Hematopoietic multipotent progenitor cell treated with erythropoietin and hydrocortisone succinate and interleukin-3 and kit ligand, for 17 days (in vitro differentiated cells): Measurements from ENCODE around the gene CAPZA3.
"Not testable (repeated sequence)": the region's sequence is repeated elsewhere in the genome, so short reads cannot be mapped to it uniquely, and the experiment has no call there.

Source experiments
- DNase-seq: peaks from one replicate; pipeline ENCODE4 v3.0.0-alpha.2; 2015; ENCODE audit warnings: low spot score

Gene CAPZA3

DNA sequence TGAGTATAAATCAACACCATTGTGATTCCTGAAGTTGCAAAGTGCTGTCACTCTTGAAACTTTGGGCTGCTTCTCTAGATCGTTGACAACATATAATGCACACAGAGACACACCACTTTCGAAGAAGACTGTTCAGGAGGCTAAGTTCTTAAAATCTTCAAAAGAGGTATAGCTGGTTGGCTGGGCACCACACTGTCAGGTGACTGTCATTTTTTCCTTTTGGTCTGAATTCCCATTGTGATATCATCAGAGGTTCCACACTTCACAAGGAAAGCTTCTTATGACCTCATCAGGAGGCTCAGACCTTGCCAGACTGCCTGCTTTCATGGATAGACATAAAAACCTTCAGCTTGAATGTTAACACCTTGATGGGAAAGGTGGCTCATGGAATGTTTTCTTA, at the start of gene CAPZA3, which contains the start of gene PLCZ1:
CAPZA3 (plus strand) TSS at position 301 of the 400 bp plus-strand sequence. CDS start 150 bp downstream, outside the sequence.
PLCZ1 (minus strand) TSS at position 194 of the 400 bp plus-strand sequence. CDS start 641 bp downstream, outside the sequence.
- no peak for DNase-seq

- no peak for DNase-seq
Measured at GRCh38 chr12:18689771-18690170, 48.1 kb upstream of the CAPZA3 start.

DNA sequence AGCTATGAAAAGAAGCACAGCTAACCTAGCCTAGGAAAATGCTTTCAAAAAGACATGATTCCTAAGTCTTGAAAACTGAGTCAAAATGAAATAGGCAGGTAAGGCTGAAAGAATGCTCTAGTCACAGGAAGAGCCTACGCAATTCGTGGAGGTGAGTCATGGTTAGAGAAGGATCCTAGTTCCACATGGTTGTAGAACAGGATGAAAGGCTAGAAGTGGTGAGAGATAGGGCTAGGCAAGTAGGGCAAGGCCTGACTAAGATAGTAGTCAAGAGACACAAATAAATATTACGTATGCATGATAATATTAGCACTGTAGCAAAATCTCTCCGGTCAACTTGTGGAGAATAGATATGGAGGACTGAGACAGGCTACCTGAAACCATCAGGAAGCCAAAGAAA, 47.3 kb upstream of the CAPZA3 start:
- no peak for DNase-seq

DNA sequence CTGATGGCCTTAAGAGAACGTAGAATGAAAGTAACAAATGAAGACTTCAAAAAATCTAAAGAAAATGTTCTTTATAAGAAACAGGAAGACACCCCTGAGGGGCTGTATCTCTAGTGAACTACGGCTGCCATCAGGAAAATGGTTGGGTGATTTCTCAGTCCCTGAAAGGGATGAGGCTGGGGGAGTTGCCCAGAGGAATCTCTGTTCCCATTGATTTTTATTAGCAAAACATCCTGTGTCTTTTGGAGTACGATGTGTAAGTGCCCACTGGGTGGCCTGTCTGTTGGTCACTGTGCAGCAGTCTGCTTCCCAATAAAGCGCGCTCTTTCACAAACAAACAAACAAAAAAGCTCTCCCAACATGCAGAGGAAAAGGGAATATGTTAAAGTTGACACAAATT, 43.9 kb upstream of the CAPZA3 start:
- DNase-seq, result not testable (repeated sequence)

- DNase-seq, result no peak
Measured at GRCh38 chr12:18696971-18697602, 40.8 kb upstream of the CAPZA3 start.

DNA sequence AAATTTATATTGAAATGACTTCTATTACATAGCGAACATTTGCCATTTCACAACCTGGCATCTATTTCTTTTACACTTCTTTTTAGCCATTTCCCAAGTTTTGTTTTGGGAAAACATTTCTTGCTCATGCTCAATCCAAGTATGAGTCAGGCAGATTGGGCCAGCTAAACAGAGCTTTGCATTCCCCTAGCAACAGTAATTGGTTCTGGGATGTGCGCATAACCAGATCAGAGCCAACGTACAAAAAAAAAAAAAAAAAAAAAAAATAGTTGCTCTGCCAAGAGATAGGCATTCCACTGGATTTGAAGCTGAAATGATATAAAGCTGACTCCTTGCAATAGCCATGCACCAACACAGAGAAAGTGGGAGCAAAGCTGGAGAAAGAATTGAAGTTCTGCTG, 37.6 kb upstream of the CAPZA3 start:
- DNase-seq, result no peak

DNA sequence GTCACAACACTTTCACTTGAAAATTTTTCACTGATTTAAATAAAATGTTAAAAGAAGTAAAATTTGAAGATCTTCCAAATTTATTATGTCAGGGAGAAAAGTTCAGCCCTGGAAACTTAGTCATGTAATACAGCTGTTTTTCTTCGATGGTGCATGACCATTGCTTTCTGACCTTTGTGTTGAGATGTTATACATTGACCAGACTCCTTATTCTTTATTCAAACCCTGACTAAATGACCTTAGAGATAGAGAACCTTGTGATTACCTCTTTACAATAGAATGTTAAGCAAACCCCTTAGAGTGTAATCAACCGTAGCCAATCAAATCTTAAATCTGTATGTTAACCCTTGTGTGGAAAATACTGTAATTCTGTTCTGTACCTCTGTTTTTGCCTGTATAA, 34.6 kb upstream of the CAPZA3 start:
- no peak for DNase-seq

DNA sequence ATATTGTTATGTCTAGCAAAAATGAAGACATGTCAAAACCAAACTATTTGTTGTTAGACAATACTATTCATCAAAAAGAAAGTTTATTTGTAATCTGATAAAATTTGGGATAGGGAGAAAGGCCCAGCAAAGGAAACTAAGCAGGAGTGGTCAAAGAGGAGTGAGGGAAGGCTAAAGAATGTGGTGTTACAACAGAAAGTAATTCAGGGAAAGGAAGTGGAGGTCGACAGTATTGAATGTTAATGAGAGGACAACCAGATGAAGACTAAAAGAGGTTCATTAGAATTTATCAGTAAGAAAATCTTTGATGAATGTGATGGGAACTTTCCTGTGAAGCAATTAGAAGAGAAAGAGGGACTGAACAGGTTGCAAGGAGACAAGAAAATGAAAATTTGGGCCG, 34.0 kb upstream of the CAPZA3 start:
- DNase-seq, result no peak

DNA sequence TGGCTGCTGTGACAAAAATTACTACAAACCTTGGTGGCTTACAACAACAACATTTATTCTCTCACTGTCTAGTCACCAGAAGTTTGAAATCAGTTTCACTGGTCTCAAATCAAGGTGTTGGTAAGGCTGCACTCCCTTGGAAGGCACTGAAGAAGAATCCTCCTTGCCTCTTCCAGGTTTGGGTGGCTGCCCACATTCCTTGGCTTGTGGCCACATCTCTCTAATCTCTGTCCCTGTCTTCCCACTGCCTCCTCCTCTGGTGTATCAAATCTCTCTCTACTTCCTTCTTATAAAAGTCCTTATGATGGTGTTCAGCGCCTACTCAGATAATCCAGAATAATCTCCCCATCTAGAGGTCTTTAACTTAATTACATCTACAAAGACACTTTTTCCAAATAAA, 31.1 kb upstream of the CAPZA3 start:
- no peak for DNase-seq

GRCh38 chr12:18716236-18716635, 21.7 kb upstream of the CAPZA3 start:
- no peak for DNase-seq

DNA sequence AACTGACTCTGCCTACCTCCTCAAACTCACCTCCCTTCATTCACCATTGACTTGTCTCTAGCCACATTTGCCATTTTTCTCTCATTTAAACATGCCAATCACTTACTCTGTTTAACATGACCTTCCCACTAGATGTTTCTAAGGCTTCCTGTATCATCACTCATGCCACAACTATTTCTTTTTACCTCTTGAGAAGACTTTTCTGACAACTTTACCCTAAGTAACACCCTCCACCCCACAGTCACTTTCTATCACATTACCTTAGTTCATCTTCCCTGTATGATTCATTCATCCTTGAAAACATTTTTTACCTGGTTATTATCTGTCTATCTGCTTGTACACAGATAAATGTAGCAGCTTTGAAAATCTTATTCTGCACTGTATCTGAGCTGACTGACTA, 19.5 kb upstream of the CAPZA3 start:
- DNase-seq, result no peak

GRCh38 chr12:18719922-18720510, 17.9 kb upstream of the CAPZA3 start:
- DNase-seq, result no peak

GRCh38 chr12:18720690-18721089, 17.2 kb upstream of the CAPZA3 start:
- no peak for DNase-seq

GRCh38 chr12:18721452-18721851, 16.5 kb upstream of the CAPZA3 start:
- no peak for DNase-seq

GRCh38 chr12:18723752-18724151, 14.2 kb upstream of the CAPZA3 start:
- no peak for DNase-seq

- DNase-seq, result no peak
Measured at GRCh38 chr12:18731156-18731555, 6.8 kb upstream of the CAPZA3 start.

GRCh38 chr12:18747895-18748294, 10.0 kb downstream of the CAPZA3 start:
- no peak for DNase-seq

- no peak for DNase-seq
Measured at GRCh38 chr12:18749386-18749957, 11.6 kb downstream of the CAPZA3 start.

GRCh38 chr12:18750085-18750484, 12.2 kb downstream of the CAPZA3 start:
- no peak for DNase-seq

DNA sequence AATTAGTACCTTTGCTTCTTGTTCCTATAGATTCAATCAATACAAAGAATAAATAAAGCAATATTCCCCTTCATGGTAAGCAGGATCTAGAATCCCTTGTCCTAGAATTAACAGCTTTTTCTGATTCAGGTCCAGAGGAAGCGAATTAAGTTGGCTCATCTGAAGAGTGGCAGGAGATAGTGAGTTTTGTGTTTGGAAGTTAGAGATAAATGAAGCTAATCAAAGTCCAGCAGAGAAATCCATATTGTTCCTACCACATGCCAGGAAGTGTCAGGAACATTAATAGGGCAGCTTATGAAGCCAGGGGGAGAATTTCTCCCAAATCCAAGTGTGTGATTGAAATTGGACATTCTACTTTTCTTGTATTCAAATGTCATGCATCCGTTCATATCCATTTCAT, 13.9 kb downstream of the CAPZA3 start:
- DNase-seq, result no peak

DNA sequence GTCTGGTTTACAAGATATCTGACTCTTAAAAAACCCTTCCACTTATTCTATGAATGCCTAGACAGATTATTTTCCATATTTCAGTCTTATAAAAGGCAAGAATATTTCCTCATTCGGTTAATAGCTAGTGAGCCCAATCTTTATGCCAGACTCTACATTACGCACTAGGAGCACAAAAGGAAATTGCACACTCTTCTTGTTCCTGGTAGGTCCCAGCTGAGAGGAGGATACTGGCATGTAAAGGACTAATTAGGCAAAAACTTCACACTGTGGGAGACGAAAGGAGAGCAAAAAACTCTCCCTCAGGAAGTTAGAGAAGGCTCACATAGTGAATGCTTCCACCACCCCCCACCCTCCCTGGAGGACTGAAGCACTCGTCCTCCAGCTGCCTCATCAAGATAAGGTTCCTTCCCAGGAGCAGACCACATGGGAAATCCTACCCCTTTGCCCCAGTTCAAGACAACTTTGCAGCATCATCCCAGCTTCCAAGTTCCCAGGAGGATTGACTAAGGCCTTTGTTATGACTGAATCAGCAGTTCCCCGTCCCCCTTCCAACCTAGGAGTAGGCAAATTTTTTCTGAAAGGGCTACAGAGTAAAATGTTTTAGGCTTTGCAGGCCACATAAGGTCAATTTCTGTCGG, 14.5 kb downstream of the CAPZA3 start:
- no peak for DNase-seq

- no peak for DNase-seq
Measured at GRCh38 chr12:18752947-18753346, 15.0 kb downstream of the CAPZA3 start.

- no peak for DNase-seq
Measured at GRCh38 chr12:18753481-18754123, 15.7 kb downstream of the CAPZA3 start.
